PFSK-1 (cell line): ENCODE data around the gene SLIT3.

Source experiments
- FOXP2 ChIP-seq: optimal IDR thresholded peaks from 2 replicates; pipeline ENCODE3; 2011; ENCODE audit warnings: borderline replicate concordance, control low read depth, inconsistent platforms; ENCODE audit not compliant: insufficient read depth; ENCODE audit errors: extremely low read length, extremely low read depth
- POLR2AphosphoS5 ChIP-seq: IDR thresholded peaks from 2 replicates; pipeline ENCODE4 v1.6.1; 2012; ENCODE audit warnings: low read depth, mild to moderate bottlenecking, control low read depth, low read length, moderate library complexity
- REST ChIP-seq, 2 experiments: IDR thresholded peaks; 2 replicates each; pipeline versions ENCODE4 v1.6.1 to v1.8.0; 2011 to 2012; ENCODE audit warnings: low read depth in 2 of 2, low read length in 2 of 2, control low read depth in 1 of 2, inconsistent platforms in 1 of 2, mild to moderate bottlenecking in 1 of 2, moderate library complexity in 1 of 2; ENCODE audit not compliant: insufficient read depth in 1 of 2
- SIN3A ChIP-seq: IDR thresholded peaks from 2 replicates; pipeline ENCODE4 v1.6.1; 2012; ENCODE audit warnings: mild to moderate bottlenecking, low read length, moderate library complexity, borderline replicate concordance; ENCODE audit not compliant: insufficient read depth
- TAF1 ChIP-seq: IDR thresholded peaks from 2 replicates; pipeline ENCODE4 v1.6.1; 2012; ENCODE audit warnings: low read length, control low read depth, borderline replicate concordance; ENCODE audit not compliant: insufficient read depth

GRCh38 chr5:169119288-169120048, 181.5 kb downstream of the SLIT3 start:
- TF ChIP-seq REST (IDR thresholded peaks at IDR 0.05; ENCODE audit: insufficient read depth in 1 of 2, low read depth in 2 of 2, low read length in 2 of 2) (no peak), POLR2AphosphoS5 (no peak), FOXP2 (no peak), TAF1 (no peak), SIN3A (no peak)
